SH-SY5Y (cell line): ENCODE measurements around the gene TNIK.

Experiments
- GATA2 ChIP-seq: IDR thresholded peaks from 2 replicates; pipeline ENCODE4 v1.6.1; 2011; ENCODE audit warnings: mild to moderate bottlenecking, low read depth, low read length
- GATA3 ChIP-seq: IDR thresholded peaks from 2 replicates; pipeline ENCODE4 v1.6.1; 2011; ENCODE audit warnings: low read depth, mild to moderate bottlenecking, low read length, moderate library complexity

DNA sequence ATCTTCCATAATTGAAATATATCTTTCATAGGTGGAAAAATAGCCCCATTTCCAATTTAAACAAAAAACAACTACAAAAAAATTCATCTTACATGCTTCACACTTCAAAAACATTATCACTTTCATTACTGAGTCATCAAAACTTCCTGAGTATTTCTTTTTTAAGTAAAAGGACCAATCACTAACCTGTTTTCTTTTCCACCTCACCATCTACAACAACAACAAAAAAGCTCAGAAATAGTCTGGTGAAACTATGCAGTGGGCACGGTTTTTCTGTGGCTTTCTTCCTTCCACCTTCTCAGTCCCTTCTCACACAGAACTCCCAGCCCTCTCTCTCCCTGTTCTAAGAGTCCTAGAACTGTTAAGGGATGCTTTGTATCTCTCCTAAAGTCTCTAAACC, 20.3 kb upstream of the TNIK start:
- TF ChIP-seq GATA2, result no peak
- no peak for TF ChIP-seq GATA3
